GM23338 (cell line): ENCODE measurements around the gene DYNLT3. TPM values are rescaled to one million over a fixed set of nuclear protein-coding genes. Genes with fewer than 3 reads are reported as not detected.

Experiments used
- ATAC-seq: fragments of 200-7000 bp; cut with Tn5 transposase; 3 replicates; pipeline ENCODE4 v1.9.1; 2020
- DNase-seq: peaks from one replicate; pipeline ENCODE4 v3.0.0-alpha.2; 2015; ENCODE audit warnings: low spot score
- H2AFZ ChIP-seq: fragments of 200-600 bp; sonication (generic); 2 replicates; pipeline ENCODE4 v1.8.0; 2016; ENCODE audit warnings: antibody characterized with exemption, mild to moderate bottlenecking, moderate library complexity
- H3F3A ChIP-seq: fragments of 200-600 bp; sonication (generic); replicated peaks from 2 replicates; pipeline ENCODE4 v1.8.0; 2017; ENCODE audit warnings: antibody characterized with exemption, mixed run types, low read depth
- H3K27ac ChIP-seq: fragments of 200-600 bp; sonication (generic); 2 replicates; pipeline ENCODE4 v1.6.1; 2016; ENCODE audit warnings: low read depth
- H3K27me3 ChIP-seq: fragments of 200-600 bp; sonication (generic); 2 replicates; pipeline ENCODE4 v1.8.0; 2016; ENCODE audit warnings: mild to moderate bottlenecking, mixed run types, moderate library complexity; ENCODE audit not compliant: insufficient read depth
- H3K36me3 ChIP-seq: fragments of 200-600 bp; sonication (generic); 2 replicates; pipeline ENCODE4 v1.8.0; 2016; ENCODE audit warnings: mild to moderate bottlenecking; ENCODE audit not compliant: insufficient read depth
- H3K4me1 ChIP-seq: fragments of 200-600 bp; sonication (generic); 2 replicates; pipeline ENCODE4 v1.8.0; 2016; ENCODE audit warnings: mild to moderate bottlenecking, moderate library complexity; ENCODE audit not compliant: insufficient read depth
- H3K4me2 ChIP-seq: fragments of 200-600 bp; sonication (generic); 2 replicates; pipeline ENCODE4 v1.7.1; 2017; ENCODE audit warnings: mixed run types
- H3K4me3 ChIP-seq: fragments of 200-600 bp; sonication (generic); 2 replicates; pipeline ENCODE4 v1.6.1; 2016; ENCODE audit warnings: mixed run types
- H3K79me2 ChIP-seq: fragments of 200-600 bp; sonication (generic); replicated peaks from 2 replicates; pipeline ENCODE4 v1.8.0; 2017; ENCODE audit warnings: mild to moderate bottlenecking; ENCODE audit not compliant: insufficient read depth
- H3K9me2 ChIP-seq: fragments of 200-600 bp; sonication (generic); 2 replicates; pipeline ENCODE4 v1.8.0; 2017; ENCODE audit not compliant: insufficient read depth
- H4K20me1 ChIP-seq: fragments of 200-600 bp; sonication (generic); replicated peaks from 2 replicates; pipeline ENCODE4 v1.8.0; 2017; ENCODE audit warnings: mild to moderate bottlenecking; ENCODE audit not compliant: insufficient read depth
- H3K27ac Mint-ChIP-seq: 2 replicates; pipeline ENCODE4 v1.8.0; 2020; ENCODE audit warnings: inconsistent platforms, mild to moderate bottlenecking, moderate library complexity, mixed read lengths
- H3K27me3 Mint-ChIP-seq: 3 replicates; pipeline ENCODE4 v1.8.0; 2022; ENCODE audit warnings: low read depth, mild to moderate bottlenecking, moderate library complexity, mixed read lengths, inconsistent platforms; ENCODE audit not compliant: insufficient read depth, poor library complexity
- H3K36me3 Mint-ChIP-seq: 3 replicates; pipeline ENCODE4 v1.8.0; 2021; ENCODE audit warnings: low read depth, mild to moderate bottlenecking, inconsistent platforms, moderate library complexity, mixed read lengths
- H3K4me1 Mint-ChIP-seq: 3 replicates; pipeline ENCODE4 v1.8.0; 2020; ENCODE audit warnings: mild to moderate bottlenecking, inconsistent platforms, mixed read lengths
- H3K4me3 Mint-ChIP-seq: 3 replicates; pipeline ENCODE4 v1.8.0; 2021; ENCODE audit warnings: moderate library complexity, mild to moderate bottlenecking, inconsistent platforms, mixed read lengths
- H3K9me3 Mint-ChIP-seq: 3 replicates; pipeline ENCODE4 v1.8.0; 2020; ENCODE audit warnings: moderate library complexity, mild to moderate bottlenecking, inconsistent platforms, mixed read lengths
- CREB1 ChIP-seq: fragments of 250-450 bp; sonication (Bioruptor Pico); IDR thresholded peaks from 2 replicates; pipeline ENCODE4 v1.5.0; 2020; ENCODE audit warnings: low read depth, mild to moderate bottlenecking, moderate library complexity
- EZH2 ChIP-seq: fragments of 200-600 bp; sonication (generic); IDR thresholded peaks from one replicate; pipeline ENCODE4 v1.8.0; 2017; ENCODE audit warnings: antibody characterized with exemption, mild to moderate bottlenecking, low read depth; ENCODE audit not compliant: unreplicated experiment
- EZH2phosphoT487 ChIP-seq: fragments of 200-600 bp; sonication (generic); IDR thresholded peaks from one replicate; pipeline ENCODE4 v1.8.1; 2018; ENCODE audit warnings: antibody characterized with exemption; ENCODE audit not compliant: unreplicated experiment
- NANOG ChIP-seq: IDR thresholded peaks from 2 replicates; pipeline ENCODE4 v1.6.1; 2016; ENCODE audit warnings: antibody characterized with exemption, borderline replicate concordance
- STAT1 ChIP-seq: IDR thresholded peaks from one replicate; pipeline ENCODE4 v1.6.1; 2016; ENCODE audit warnings: antibody characterized with exemption; ENCODE audit not compliant: unreplicated experiment
- ZNF114 ChIP-seq: fragments of 250-450 bp; sonication (Bioruptor Pico); IDR thresholded peaks from 2 replicates; pipeline ENCODE4 v1.5.0; 2020; ENCODE audit warnings: mild to moderate bottlenecking, moderate library complexity
- polyA plus RNA-seq: library from polyadenylated mRNA; unstranded; fragments of >200 nt; fragmentation: Nextera tagmentation; extraction: Ambion mirVana; gene quantifications from 2 replicates; pipeline ENCODE4 v1.2.1, GENCODE V29; 2016
- total RNA-seq: library from RNA; depleted of rRNA; stranded (reverse); fragments of >200 nt; shearing (Covaris generic); gene quantifications from 2 replicates; pipeline ENCODE4 v1.2.3, GENCODE V29; 2014
- TF ChIP-seq, protein P1 (sequence below): IDR thresholded peaks from one replicate; pipeline ENCODE4 v1.6.1; 2018; ENCODE audit warnings: antibody characterized with exemption; ENCODE audit not compliant: unreplicated experiment
- TF ChIP-seq, protein P2 (sequence below): IDR thresholded peaks from 2 replicates; pipeline ENCODE4 v1.6.1; 2016; ENCODE audit warnings: antibody characterized with exemption
- TF ChIP-seq, protein P3 (sequence below), 2 experiments: fragments of 200-600 bp in 1 of 2; sonication (generic) in 1 of 2; conservative IDR thresholded peaks; 2 replicates each; pipeline versions ENCODE4 v1.5.1 to v1.6.1; 2016 to 2017; ENCODE audit warnings: antibody characterized with exemption in 2 of 2, low read depth in 2 of 2, mild to moderate bottlenecking in 2 of 2, moderate library complexity in 1 of 2

Gene DYNLT3
- total and polyA plus RNA-seq, 2 experiments from 2014 or later: 6.5 to 8.1 TPM

DNA sequence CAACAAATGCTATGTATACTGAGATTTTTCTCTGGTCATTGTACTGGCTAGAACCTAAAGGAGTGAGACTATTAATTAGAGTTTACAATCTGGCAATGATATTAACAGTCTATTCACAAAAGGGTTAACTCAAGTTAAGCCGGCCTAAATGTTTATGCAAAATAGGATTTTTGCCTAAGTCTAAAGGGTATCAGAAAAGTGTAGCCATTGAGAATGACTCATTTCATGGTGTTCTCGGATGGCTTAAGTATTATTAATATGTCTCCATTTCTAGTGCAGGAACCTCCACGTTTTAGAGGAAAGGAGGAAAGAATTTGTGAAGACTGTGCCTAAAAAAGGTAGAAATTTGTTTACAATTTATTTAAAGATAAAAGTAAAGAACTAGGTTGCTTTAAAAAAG, 29.8 kb downstream of the DYNLT3 start (continued):
- TF ChIP-seq, protein P1, sequence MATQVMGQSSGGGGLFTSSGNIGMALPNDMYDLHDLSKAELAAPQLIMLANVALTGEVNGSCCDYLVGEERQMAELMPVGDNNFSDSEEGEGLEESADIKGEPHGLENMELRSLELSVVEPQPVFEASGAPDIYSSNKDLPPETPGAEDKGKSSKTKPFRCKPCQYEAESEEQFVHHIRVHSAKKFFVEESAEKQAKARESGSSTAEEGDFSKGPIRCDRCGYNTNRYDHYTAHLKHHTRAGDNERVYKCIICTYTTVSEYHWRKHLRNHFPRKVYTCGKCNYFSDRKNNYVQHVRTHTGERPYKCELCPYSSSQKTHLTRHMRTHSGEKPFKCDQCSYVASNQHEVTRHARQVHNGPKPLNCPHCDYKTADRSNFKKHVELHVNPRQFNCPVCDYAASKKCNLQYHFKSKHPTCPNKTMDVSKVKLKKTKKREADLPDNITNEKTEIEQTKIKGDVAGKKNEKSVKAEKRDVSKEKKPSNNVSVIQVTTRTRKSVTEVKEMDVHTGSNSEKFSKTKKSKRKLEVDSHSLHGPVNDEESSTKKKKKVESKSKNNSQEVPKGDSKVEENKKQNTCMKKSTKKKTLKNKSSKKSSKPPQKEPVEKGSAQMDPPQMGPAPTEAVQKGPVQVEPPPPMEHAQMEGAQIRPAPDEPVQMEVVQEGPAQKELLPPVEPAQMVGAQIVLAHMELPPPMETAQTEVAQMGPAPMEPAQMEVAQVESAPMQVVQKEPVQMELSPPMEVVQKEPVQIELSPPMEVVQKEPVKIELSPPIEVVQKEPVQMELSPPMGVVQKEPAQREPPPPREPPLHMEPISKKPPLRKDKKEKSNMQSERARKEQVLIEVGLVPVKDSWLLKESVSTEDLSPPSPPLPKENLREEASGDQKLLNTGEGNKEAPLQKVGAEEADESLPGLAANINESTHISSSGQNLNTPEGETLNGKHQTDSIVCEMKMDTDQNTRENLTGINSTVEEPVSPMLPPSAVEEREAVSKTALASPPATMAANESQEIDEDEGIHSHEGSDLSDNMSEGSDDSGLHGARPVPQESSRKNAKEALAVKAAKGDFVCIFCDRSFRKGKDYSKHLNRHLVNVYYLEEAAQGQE: no peak
- no peak for TF ChIP-seq NANOG
- no peak for TF ChIP-seq STAT1
- TF ChIP-seq, protein P2, sequence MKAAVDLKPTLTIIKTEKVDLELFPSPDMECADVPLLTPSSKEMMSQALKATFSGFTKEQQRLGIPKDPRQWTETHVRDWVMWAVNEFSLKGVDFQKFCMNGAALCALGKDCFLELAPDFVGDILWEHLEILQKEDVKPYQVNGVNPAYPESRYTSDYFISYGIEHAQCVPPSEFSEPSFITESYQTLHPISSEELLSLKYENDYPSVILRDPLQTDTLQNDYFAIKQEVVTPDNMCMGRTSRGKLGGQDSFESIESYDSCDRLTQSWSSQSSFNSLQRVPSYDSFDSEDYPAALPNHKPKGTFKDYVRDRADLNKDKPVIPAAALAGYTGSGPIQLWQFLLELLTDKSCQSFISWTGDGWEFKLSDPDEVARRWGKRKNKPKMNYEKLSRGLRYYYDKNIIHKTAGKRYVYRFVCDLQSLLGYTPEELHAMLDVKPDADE: no peak
- no peak for TF ChIP-seq ZNF114 (CRISPR knock-in tag)

DNA sequence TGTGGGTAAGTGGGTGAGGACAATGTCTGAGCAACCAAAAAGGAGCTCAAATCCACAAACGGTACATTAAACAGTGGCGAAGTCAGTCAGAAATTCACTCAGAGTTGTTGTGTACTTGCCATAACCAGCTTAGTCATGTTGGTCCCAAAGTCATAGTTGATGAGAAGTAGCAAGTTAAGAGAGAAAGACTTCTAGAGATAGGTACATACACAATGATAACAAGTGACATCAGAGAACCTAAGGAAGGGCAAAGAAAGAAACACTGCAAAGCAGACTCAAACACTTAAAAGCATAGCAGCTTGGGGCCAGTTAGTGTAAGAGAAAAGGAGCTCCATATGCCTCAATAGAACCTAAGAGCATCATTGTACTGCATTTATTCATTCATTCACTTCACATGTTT, 30.2 kb downstream of the DYNLT3 start:
- no peak overlapping the region for H3K27ac Mint-ChIP-seq

DNA sequence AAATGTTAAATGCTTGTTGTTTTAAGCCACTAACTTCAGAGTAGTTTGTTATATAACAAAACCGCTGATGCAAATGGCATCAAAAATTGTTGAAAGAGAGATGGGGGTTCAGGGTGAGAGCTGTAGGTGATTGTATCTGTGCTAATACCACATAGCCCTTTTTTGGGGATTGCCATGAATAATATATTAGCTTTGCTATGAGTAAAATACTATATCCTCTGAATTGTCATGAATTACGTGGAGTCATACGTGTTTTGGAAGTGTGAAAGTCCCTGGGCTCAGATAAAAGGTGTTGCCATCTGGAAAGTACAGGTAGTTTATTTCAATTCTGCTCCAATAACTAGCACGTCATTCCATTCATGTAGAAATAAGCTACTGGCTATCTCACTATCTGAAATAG, 30.6 kb downstream of the DYNLT3 start:
- H4K20me1 ChIP-seq: no peaks in the 10 kb centered on the region
- Mint-ChIP-seq H3K36me3 (no peaks in the 10 kb centered on the region), H3K27me3 (no peaks in the 10 kb centered on the region), H3K9me3 (no peaks in the 10 kb centered on the region), H3K4me1 (no peaks in the 10 kb centered on the region), H3K27ac (no peak overlapping the region), H3K4me3 (no peak overlapping the region)
- no peak overlapping the region for H3K27ac ChIP-seq
- H3K79me2 ChIP-seq: no peaks in the 10 kb centered on the region
- H3K9me2 ChIP-seq: no peaks in the 10 kb centered on the region
- TF ChIP-seq EZH2phosphoT487 (no peak), NANOG (no peak), ZNF114 (CRISPR knock-in tag) (no peak), EZH2 (no peak)
- TF ChIP-seq, protein P2: no peak
- TF ChIP-seq, protein P3, sequence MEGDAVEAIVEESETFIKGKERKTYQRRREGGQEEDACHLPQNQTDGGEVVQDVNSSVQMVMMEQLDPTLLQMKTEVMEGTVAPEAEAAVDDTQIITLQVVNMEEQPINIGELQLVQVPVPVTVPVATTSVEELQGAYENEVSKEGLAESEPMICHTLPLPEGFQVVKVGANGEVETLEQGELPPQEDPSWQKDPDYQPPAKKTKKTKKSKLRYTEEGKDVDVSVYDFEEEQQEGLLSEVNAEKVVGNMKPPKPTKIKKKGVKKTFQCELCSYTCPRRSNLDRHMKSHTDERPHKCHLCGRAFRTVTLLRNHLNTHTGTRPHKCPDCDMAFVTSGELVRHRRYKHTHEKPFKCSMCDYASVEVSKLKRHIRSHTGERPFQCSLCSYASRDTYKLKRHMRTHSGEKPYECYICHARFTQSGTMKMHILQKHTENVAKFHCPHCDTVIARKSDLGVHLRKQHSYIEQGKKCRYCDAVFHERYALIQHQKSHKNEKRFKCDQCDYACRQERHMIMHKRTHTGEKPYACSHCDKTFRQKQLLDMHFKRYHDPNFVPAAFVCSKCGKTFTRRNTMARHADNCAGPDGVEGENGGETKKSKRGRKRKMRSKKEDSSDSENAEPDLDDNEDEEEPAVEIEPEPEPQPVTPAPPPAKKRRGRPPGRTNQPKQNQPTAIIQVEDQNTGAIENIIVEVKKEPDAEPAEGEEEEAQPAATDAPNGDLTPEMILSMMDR (conservative IDR thresholded peaks at IDR 0.05; ENCODE audit: low read depth in 2 of 2): no peak
- no peak for ATAC-seq
- H2AFZ ChIP-seq: no peak overlapping the region
- H3K4me1 ChIP-seq: no peaks in the 10 kb centered on the region
- H3F3A ChIP-seq: no peaks in the 10 kb centered on the region
- no peaks in the 10 kb centered on the region for H3K27me3 ChIP-seq
- no peak overlapping the region for H3K4me3 ChIP-seq
- H3K36me3 ChIP-seq: no peaks in the 10 kb centered on the region
- H3K4me2 ChIP-seq: no peak overlapping the region
- no peak for DNase-seq

More for the DNA sequence above, 30.2 kb downstream of the DYNLT3 start:
- Mint-ChIP-seq H3K27me3 (no peaks in the 10 kb centered on the region), H3K9me3 (no peaks in the 10 kb centered on the region), H3K36me3 (no peaks in the 10 kb centered on the region), H3K4me1 (no peaks in the 10 kb centered on the region), H3K4me3 (no peak overlapping the region)
- Histone ChIP-seq H3K27ac (no peak overlapping the region), H3K9me2 (no peaks in the 10 kb centered on the region), H3K4me2 (no peak overlapping the region), H3K4me1 (no peaks in the 10 kb centered on the region), H3K27me3 (no peaks in the 10 kb centered on the region), H2AFZ (no peak overlapping the region), H4K20me1 (no peaks in the 10 kb centered on the region), H3K36me3 (no peaks in the 10 kb centered on the region), H3K79me2 (no peaks in the 10 kb centered on the region), H3K4me3 (no peak overlapping the region), H3F3A (no peaks in the 10 kb centered on the region)
- no peak for TF ChIP-seq STAT1
- TF ChIP-seq CREB1 (CRISPR knock-in tag): no peak
- TF ChIP-seq, protein P2: no peak
- no peak for TF ChIP-seq NANOG
- ATAC-seq: no peak
- no peak for DNase-seq
